Caco-2 (cell line): ENCODE data around the gene SPATA21. TPM values are rescaled to one million over a fixed set of nuclear protein-coding genes. Genes with fewer than 3 reads are reported as not detected.
A peak's percentile ranks its signal among the peaks of the same experiment; 100 is the strongest.

Experiments
- BruUV-seq: library from RNA; stranded (reverse); fragments of 400-500 nt; replicated peaks from 2 replicates; lab custom pipeline; 2021; lab: Mats Ljungman, UMichigan
- CTCF ChIA-PET: fragments of 300-600 bp; sonication (Branson Sonifier 250); formaldehyde crosslinking; loops from one replicate; lab custom pipeline; 2022; ENCODE audit warnings: antibody characterized with exemption; lab: Charles Lee
- POLR2A ChIA-PET: fragments of 300-600 bp; sonication (Branson Sonifier 250); formaldehyde crosslinking; loops from one replicate; lab custom pipeline; 2022; ENCODE audit warnings: antibody characterized with exemption; lab: Charles Lee
- DNase-seq, 2 experiments: peaks; one replicate each; pipeline versions ENCODE4 v3.0.0 to v3.0.0-alpha.2; 2020 to 2022
- H3K27me3 ChIP-seq: replicated peaks from 2 replicates; pipeline ENCODE4 v1.6.0; 2011; ENCODE audit warnings: low read length; ENCODE audit not compliant: control insufficient read depth, insufficient read depth
- H3K36me3 ChIP-seq: 2 replicates; pipeline ENCODE4 v1.5.1; 2011; ENCODE audit warnings: low read length; ENCODE audit not compliant: control insufficient read depth, insufficient read depth
- H3K4me1 ChIP-seq: fragments of 250-450 bp; sonication (Bioruptor Pico); 2 replicates; pipeline ENCODE4 v1.5.1; 2020; ENCODE audit warnings: mild to moderate bottlenecking
- H3K4me3 ChIP-seq: 2 replicates; pipeline ENCODE4 v1.5.1; 2011; ENCODE audit warnings: low read depth, mild to moderate bottlenecking, control low read depth, low read length
- H3K9me3 ChIP-seq: fragments of 250-450 bp; sonication (Bioruptor Pico); 2 replicates; pipeline ENCODE4 v1.5.1; 2020; ENCODE audit warnings: mild to moderate bottlenecking, moderate library complexity
- H3K27ac Mint-ChIP-seq: one replicate; pipeline ENCODE4 v1.8.0; 2022; ENCODE audit warnings: mixed read lengths; ENCODE audit not compliant: unreplicated experiment
- H3K27me3 Mint-ChIP-seq: one replicate; pipeline ENCODE4 v1.8.0; 2022; ENCODE audit warnings: mixed read lengths; ENCODE audit not compliant: insufficient read depth, unreplicated experiment
- H3K36me3 Mint-ChIP-seq: one replicate; pipeline ENCODE4 v1.8.0; 2022; ENCODE audit warnings: mild to moderate bottlenecking, mixed read lengths; ENCODE audit not compliant: insufficient read depth, unreplicated experiment
- H3K4me1 Mint-ChIP-seq: one replicate; pipeline ENCODE4 v1.8.0; 2022; ENCODE audit warnings: low read depth, mixed read lengths; ENCODE audit not compliant: unreplicated experiment
- H3K4me3 Mint-ChIP-seq: one replicate; pipeline ENCODE4 v1.8.0; 2022; ENCODE audit warnings: mild to moderate bottlenecking, moderate library complexity, mixed read lengths; ENCODE audit not compliant: unreplicated experiment
- H3K9me3 Mint-ChIP-seq: one replicate; pipeline ENCODE4 v1.8.0; 2022; ENCODE audit warnings: mixed read lengths; ENCODE audit not compliant: unreplicated experiment
- CTCF ChIP-seq, 2 experiments: fragments of 200-600 bp in 1 of 2; IDR thresholded peaks; 1 replicate in 1 of 2; 2 replicates in 1 of 2; pipeline versions ENCODE4 v1.5.1 to v1.8.0; 2011 to 2022; ENCODE audit warnings: antibody characterized with exemption in 1 of 2, control low read depth in 1 of 2, inconsistent platforms in 1 of 2, low read depth in 1 of 2, low read length in 1 of 2, mild to moderate bottlenecking in 1 of 2, moderate library complexity in 1 of 2; ENCODE audit not compliant: insufficient read depth in 1 of 2, severe bottlenecking in 1 of 2, unreplicated experiment in 1 of 2
- intact Hi-C: fragments of 100-400 bp; cut with micrococcal nuclease; formaldehyde crosslinking; loops from one replicate; pipeline ENCODE4 v1.10.0; 2022; ENCODE audit not compliant: unreplicated experiment
- total RNA-seq: library from RNA; stranded (reverse); gene quantifications from 2 replicates; pipeline ENCODE4 v1.2.3, GENCODE V29; 2022

SPATA21 gene
- total RNA-seq, 1 experiment from 2014 or later: not detected

- Mint-ChIP-seq H3K4me3 (peak overlapping the region; percentile 84), H3K36me3 (no peaks in the 10 kb centered on the region), H3K9me3 (no peaks in the 10 kb centered on the region), H3K4me1 (no peaks in the 10 kb centered on the region), H3K27me3 (no peaks in the 10 kb centered on the region), H3K27ac (peak overlapping the region; percentile 76)
- peaks cover 14% of the 10 kb centered on the region; the same call in 1 of the 2 replicates for H3K4me1 ChIP-seq
- H3K4me3 ChIP-seq: peak overlapping the region; percentile 66
- CTCF ChIA-PET: interaction anchor here (0.6 to 1.7 kb wide), 3 partner anchors 12 to 16 kb away, joined by 3 to 12 read pairs (median 4); partner anchors contain the start of gene SZRD1
- POLR2A ChIA-PET: interaction anchor here (0.5 to 0.6 kb wide), 3 partner anchors 134 to 207 kb away, joined by 3 to 4 read pairs (median 4); no protein-coding TSS in a partner anchor
- BruUV-seq: TSS peak; percentile 50
- DNase-seq: no peak
- H3K36me3 ChIP-seq: no peaks in the 10 kb centered on the region
- no peaks in the 10 kb centered on the region for H3K27me3 ChIP-seq
- TF ChIP-seq CTCF (IDR thresholded peaks at IDR 0.05; ENCODE audit: insufficient read depth in 1 of 2, low read depth in 1 of 2, low read length in 1 of 2, severe bottlenecking in 1 of 2, unreplicated experiment in 1 of 2): no peak
- no peaks in the 10 kb centered on the region for H3K9me3 ChIP-seq
- intact Hi-C loops: no loop called here
Observed at GRCh38 chr1:16351456-16351993, 85.7 kb downstream of the SPATA21 start.

GRCh38 chr1:16349847-16350406 is 87.3 kb downstream of the SPATA21 start:
- no peak overlapping the region for H3K27ac Mint-ChIP-seq
- TF ChIP-seq CTCF (IDR thresholded peaks at IDR 0.05; ENCODE audit: insufficient read depth in 1 of 2, low read depth in 1 of 2, low read length in 1 of 2, severe bottlenecking in 1 of 2, unreplicated experiment in 1 of 2): no peak

More at GRCh38 chr1:16349847-16350406, 87.3 kb downstream of the SPATA21 start:
- Histone ChIP-seq H3K4me3 (no peak overlapping the region), H3K36me3 (no peaks in the 10 kb centered on the region), H3K4me1 (peaks cover 14% of the 10 kb centered on the region; the same call in 1 of the 2 replicates), H3K9me3 (no peaks in the 10 kb centered on the region), H3K27me3 (no peaks in the 10 kb centered on the region)
- CTCF ChIA-PET: no interaction called here
- no peak overlapping the region for H3K4me3 Mint-ChIP-seq
- no TSS peak for BruUV-seq
- no peaks in the 10 kb centered on the region for H3K36me3 Mint-ChIP-seq
- intact Hi-C loops: no loop called here
- no peaks in the 10 kb centered on the region for H3K9me3 Mint-ChIP-seq
- no peak for DNase-seq
- no peaks in the 10 kb centered on the region for H3K4me1 Mint-ChIP-seq
- no peaks in the 10 kb centered on the region for H3K27me3 Mint-ChIP-seq
- POLR2A ChIA-PET: no interaction called here

Other genes with a start within 250 kb of the SPATA21 start
- gene ARHGEF19, start 224.8 kb downstream of the SPATA21 start, total RNA-seq: 7.7 and 8.0 TPM in 2 replicates
- gene CPLANE2, start 200.2 kb downstream of the SPATA21 start, total RNA-seq: 2.1 and 4.2 TPM in 2 replicates
- 11.3 TPM in 2 replicates for gene FBXO42, start 84.9 kb downstream of the SPATA21 start, total RNA-seq
- gene SZRD1, start 70.2 kb downstream of the SPATA21 start, total RNA-seq: 93.8 and 98.7 TPM in 2 replicates
- gene NECAP2, start 3.3 kb upstream of the SPATA21 start, total RNA-seq: 28.4 and 29.4 TPM in 2 replicates
- 1,622 and 1,638 TPM in 2 replicates for gene RNU1-1, start 76.9 kb upstream of the SPATA21 start, total RNA-seq
- gene NBPF1, start 176.1 kb upstream of the SPATA21 start, total RNA-seq: 51.1 and 59.3 TPM in 2 replicates
- 1,622 and 1,638 TPM in 2 replicates for gene RNU1-3, start 229.5 kb upstream of the SPATA21 start, total RNA-seq